Subcutaneous abdominal adipose tissue (tissue), 5 donors: ENCODE data around the gene UBA1.

Experiments
- H3K27ac ChIP-seq: one replicate; pipeline ENCODE4 v1.7.0; 2013; ENCODE audit warnings: low read depth, mild to moderate bottlenecking, inconsistent platforms, low read length, moderate library complexity
- H3K27me3 ChIP-seq, 5 donors: one replicate each; pipeline ENCODE4 v1.7.0; 2013; ENCODE audit warnings: low read length in 5 of 5, inconsistent platforms in 1 of 5; ENCODE audit not compliant: control insufficient read depth in 5 of 5, insufficient read depth in 4 of 5
- H3K36me3 ChIP-seq, 5 donors: one replicate each; pipeline ENCODE4 v1.7.0; 2013; ENCODE audit warnings: low read length in 5 of 5; ENCODE audit not compliant: control insufficient read depth in 5 of 5, insufficient read depth in 5 of 5
- H3K4me1 ChIP-seq, 5 donors: one replicate each; pipeline ENCODE4 v1.7.0; 2013; ENCODE audit warnings: low read length in 5 of 5, mild to moderate bottlenecking in 3 of 5, moderate library complexity in 1 of 5; ENCODE audit not compliant: control insufficient read depth in 5 of 5, insufficient read depth in 5 of 5
- H3K4me3 ChIP-seq, 5 donors: one replicate each; pipeline ENCODE4 v1.7.0; 2013; ENCODE audit warnings: low read length in 5 of 5, low read depth in 1 of 5
- H3K9ac ChIP-seq, 5 donors: one replicate each; pipeline ENCODE4 v1.7.0; 2013; ENCODE audit warnings: low read length in 5 of 5, mild to moderate bottlenecking in 4 of 5, moderate library complexity in 3 of 5
- H3K9me3 ChIP-seq, 5 donors: one replicate each; pipeline ENCODE4 v1.7.0; 2013; ENCODE audit warnings: low read length in 5 of 5; ENCODE audit not compliant: control insufficient read depth in 5 of 5
- donor health status: healthy.
- donor health status: healthy.
- donor health status: healthy.
- donor health status: healthy.
- donor health status: healthy.

Gene UBA1

DNA sequence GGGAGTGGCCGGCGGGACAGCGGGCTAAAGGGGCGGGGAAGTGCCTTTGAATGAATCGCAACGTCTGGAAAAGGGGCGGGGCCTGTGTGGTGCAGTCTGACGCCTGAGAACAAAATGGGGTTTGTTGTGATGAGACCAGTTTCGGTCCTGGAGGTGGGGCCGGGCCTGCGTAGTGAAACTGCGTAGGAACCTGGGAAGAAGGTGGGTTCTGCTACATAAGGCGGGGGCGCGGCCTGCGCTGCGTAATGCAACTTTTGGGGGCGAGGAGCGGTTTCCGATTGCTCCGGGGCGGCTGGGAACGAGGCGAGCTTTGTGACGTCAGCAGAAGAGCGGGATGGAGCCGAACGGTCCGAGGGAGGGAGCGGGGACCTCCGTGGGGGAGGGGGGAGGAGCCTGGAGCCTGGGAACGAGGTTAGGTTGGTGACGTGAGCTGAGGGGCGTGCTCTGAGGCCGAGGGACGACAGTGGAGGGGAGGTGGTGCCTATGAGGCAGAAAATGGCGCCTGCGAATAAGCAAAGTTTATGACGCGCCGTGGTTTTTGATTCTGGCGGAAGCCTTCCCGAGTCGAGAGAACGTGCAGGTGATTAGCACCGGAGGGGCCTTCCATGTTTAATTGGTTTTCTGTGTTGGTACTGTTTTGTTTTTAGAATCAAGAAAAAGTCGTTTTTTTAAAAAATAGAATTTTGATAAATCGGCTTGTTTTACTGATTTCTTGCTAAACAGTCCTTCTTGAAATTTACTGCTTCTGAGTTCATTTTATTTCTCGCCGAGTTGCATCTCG is 39.9 kb downstream of the UBA1 start:
- Histone ChIP-seq H3K27me3 (peaks cover 0 to 13% (median 4%) of the 10 kb centered on the region in 5 donors), H3K4me1 (peaks cover 3 to 13% (median 10%) of the 10 kb centered on the region in 5 donors), H3K9me3 (no peaks in the 10 kb centered on the region), H3K9ac (peak overlapping the region; percentile 40 to 89 (median 78)), H3K4me3 (peak overlapping the region; percentile 62 to 79 (median 72)), H3K27ac (peak overlapping the region; percentile 88), H3K36me3 (peaks cover 0 to 9% (median 5%) of the 10 kb centered on the region in 5 donors)

DNA sequence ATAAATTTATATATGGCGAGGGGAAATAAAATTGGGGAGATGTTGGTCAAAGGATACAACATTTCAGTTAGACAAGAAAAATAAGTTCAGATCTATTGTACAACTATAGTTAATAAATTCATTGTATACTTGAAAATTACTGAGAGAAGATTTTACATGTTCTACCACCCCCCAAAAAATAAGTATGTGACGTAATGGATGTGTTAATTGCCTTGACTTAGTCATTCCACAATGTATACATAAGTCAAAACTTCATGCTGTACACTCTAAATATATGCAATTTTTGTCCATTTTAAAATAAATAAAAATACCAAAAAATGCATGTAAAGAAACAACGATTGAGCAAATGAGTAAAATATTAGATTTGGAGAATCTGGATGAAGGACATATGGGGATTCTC is 41.0 kb downstream of the UBA1 start:
- Histone ChIP-seq H3K4me3 (peak overlapping the region in 3 of 5 donors; percentile 62 to 76 (median 72)), H3K36me3 (peaks cover 0 to 4% (median 0%) of the 10 kb centered on the region in 5 donors), H3K9me3 (no peaks in the 10 kb centered on the region), H3K27ac (peak overlapping the region; percentile 88), H3K9ac (peak overlapping the region in 3 of 5 donors; percentile 40 to 86 (median 69)), H3K4me1 (peaks cover 3 to 13% (median 10%) of the 10 kb centered on the region in 5 donors), H3K27me3 (peaks cover 0 to 17% (median 10%) of the 10 kb centered on the region in 5 donors)

DNA sequence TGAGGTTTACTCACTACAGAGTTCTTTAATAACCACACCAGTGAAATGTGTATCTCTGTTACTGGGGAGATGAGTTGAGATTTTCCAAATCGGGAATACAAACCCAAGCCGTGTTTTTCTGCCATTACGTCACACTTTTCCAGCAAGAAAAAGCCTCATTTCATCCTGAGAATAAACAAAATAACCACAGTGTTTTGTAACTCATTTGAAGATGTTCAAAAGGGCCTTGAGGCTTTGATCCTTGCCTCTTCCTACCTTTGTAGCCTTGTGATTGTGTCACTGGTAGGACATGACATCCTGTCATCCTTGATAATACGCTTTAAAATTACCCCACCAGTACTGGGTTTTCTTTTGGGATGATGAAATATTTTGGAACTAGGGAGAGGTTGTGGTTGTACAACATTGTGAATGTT is 42.1 kb downstream of the UBA1 start:
- H3K27ac ChIP-seq = peak overlapping the region; percentile 88
- H3K9me3 ChIP-seq = no peaks in the 10 kb centered on the region
- H3K27me3 ChIP-seq = peaks cover 0 to 19% (median 15%) of the 10 kb centered on the region in 5 donors
- peaks cover 0 to 15% (median 11%) of the 10 kb centered on the region in 5 donors for H3K36me3 ChIP-seq
- no peak overlapping the region for H3K4me3 ChIP-seq
- H3K4me1 ChIP-seq = peaks cover 3 to 13% (median 10%) of the 10 kb centered on the region in 5 donors
- no peak overlapping the region for H3K9ac ChIP-seq

DNA sequence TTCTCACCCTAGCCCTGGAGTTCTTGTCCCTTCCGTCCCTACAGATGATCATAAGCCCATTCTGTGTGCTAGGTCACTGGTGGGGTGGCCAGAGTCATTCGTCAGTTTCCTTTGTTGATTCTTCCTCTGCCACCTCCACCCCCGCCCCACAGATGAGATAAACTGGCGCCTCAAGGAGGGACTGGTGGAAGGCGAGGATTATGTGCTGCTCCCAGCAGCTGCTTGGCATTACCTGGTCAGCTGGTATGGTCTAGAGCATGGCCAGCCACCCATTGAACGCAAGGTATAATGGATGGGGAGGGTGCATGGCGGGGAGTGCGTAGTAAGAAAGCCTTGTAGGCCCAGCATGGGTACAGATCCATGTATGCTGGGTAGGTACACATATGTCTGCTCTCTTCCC is 45.6 kb downstream of the UBA1 start:
- H3K27me3 ChIP-seq = peaks cover 0 to 20% (median 16%) of the 10 kb centered on the region in 5 donors
- H3K4me3 ChIP-seq = no peak overlapping the region
- H3K27ac ChIP-seq = no peak overlapping the region
- H3K9ac ChIP-seq = no peak overlapping the region
- H3K4me1 ChIP-seq = peaks cover 0 to 4% (median 3%) of the 10 kb centered on the region in 5 donors
- H3K9me3 ChIP-seq = no peaks in the 10 kb centered on the region
- peaks cover 0 to 42% (median 38%) of the 10 kb centered on the region in 5 donors for H3K36me3 ChIP-seq

DNA sequence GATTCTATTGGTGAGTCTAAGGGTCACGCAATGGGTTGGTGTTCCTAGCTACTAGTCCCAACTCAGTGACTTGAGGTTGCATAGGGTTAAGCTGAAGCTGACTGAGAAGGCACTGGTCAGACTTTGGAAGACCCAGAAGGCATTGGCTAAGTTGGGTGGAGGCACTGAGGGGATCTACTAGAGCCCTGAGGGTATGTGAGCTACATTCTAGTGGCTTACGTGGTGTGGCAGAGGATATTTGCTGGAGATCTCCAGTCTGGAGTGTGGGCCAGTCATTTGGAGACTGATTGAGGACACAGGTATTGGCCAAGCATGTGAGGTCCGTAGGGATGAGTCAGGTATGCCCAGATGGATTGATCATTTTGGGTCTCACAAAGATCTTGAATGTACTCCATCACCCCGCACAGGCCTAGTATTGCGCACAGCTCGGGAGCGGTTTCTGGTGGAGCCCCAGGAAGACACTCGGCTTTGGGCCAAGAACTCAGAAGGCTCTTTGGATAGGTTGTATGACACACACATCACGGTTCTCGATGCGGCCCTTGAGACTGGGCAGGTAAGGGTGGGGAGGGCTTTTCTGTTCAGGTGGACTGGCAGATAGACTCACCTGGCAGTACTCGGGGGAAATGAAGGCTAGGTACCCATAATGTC is 46.4 kb downstream of the UBA1 start:
- H3K9me3 ChIP-seq = no peaks in the 10 kb centered on the region
- H3K36me3 ChIP-seq = peaks cover 0 to 51% (median 44%) of the 10 kb centered on the region in 5 donors
- H3K27ac ChIP-seq = no peak overlapping the region
- no peak overlapping the region for H3K4me3 ChIP-seq
- no peak overlapping the region for H3K9ac ChIP-seq
- peaks cover 0 to 4% (median 0%) of the 10 kb centered on the region in 5 donors for H3K4me1 ChIP-seq
- H3K27me3 ChIP-seq = peaks cover 0 to 24% (median 20%) of the 10 kb centered on the region in 5 donors

DNA sequence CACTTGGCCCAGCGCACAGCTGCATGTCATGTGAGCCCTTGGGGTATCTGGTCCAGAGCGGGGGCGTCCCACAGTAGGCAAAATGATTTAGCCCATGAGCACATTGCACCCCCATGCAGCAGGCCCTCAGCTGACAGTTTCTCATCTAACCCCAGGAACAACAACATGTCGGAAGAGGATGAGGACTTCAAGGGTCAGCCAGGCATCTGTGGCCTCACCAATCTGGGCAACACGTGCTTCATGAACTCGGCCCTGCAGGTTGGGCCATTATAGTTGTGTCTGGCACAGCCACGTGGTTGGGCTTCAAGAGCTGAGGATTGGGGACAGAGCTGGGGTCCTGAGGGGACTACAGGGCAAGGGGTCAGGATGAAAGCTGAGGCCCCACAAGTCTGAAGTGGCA is 47.0 kb downstream of the UBA1 start:
- no peaks in the 10 kb centered on the region for H3K4me1 ChIP-seq
- no peak overlapping the region for H3K27ac ChIP-seq
- no peaks in the 10 kb centered on the region for H3K9me3 ChIP-seq
- no peak overlapping the region for H3K9ac ChIP-seq
- no peak overlapping the region for H3K4me3 ChIP-seq
- peaks cover 0 to 24% (median 20%) of the 10 kb centered on the region in 5 donors for H3K27me3 ChIP-seq
- peaks cover 0 to 57% (median 46%) of the 10 kb centered on the region in 5 donors for H3K36me3 ChIP-seq

DNA sequence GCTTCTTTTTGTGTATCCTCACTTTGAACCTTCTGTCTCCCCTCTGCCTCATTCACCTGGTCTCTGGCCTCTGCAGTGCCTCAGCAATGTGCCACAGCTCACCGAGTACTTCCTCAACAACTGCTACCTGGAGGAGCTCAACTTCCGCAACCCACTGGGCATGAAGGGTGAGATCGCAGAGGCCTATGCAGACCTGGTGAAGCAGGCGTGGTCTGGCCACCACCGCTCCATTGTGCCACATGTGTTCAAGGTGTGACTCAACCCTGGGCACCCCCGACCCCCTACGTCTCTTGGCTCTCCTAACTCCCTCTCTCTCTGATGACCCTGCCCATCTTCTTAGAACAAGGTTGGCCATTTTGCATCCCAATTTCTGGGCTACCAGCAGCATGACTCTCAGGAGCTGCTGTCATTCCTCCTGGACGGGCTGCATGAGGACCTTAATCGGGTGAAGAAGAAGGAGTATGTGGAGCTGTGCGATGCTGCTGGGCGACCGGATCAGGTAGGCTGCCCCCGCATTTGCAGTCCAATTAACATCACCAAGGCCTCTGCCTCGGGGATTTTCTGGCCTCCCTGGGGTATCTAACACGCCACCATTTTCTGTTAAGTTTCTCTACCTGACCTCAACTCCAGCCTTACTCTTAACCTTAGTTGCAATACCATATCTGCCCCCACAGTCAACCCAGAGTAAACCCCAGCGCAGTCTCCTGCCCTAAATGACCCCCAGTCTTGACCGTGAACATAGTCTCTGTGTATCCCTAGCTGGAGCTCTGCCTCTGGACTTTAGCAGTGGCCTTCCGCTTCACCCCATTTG is 47.8 kb downstream of the UBA1 start:
- Histone ChIP-seq H3K27me3 (peaks cover 0 to 24% (median 20%) of the 10 kb centered on the region in 5 donors), H3K36me3 (peaks cover 5 to 61% (median 50%) of the 10 kb centered on the region in 5 donors), H3K4me1 (no peaks in the 10 kb centered on the region), H3K4me3 (no peak overlapping the region), H3K9ac (no peak overlapping the region), H3K9me3 (no peaks in the 10 kb centered on the region), H3K27ac (no peak overlapping the region)

DNA sequence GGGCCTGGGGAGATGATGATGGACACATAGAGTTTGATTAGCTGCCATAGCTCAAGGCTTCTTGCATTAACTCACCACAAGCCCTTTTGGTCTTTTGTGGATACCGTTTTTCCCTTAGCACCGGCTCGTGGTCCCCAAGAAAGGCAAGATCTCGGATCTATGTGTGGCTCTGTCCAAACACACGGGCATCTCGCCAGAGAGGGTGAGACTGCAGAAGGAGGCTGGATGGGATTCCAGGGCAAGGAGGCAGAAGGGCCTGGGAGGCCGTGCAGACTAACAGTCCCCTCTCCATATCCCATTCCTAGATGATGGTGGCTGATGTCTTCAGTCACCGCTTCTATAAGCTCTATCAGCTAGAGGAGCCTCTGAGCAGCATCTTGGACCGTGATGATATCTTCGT is 48.7 kb downstream of the UBA1 start:
- H3K9ac ChIP-seq = no peak overlapping the region
- H3K4me1 ChIP-seq = no peaks in the 10 kb centered on the region
- H3K36me3 ChIP-seq = peaks cover 5 to 64% (median 53%) of the 10 kb centered on the region in 5 donors
- no peak overlapping the region for H3K27ac ChIP-seq
- H3K27me3 ChIP-seq = peaks cover 0 to 25% (median 24%) of the 10 kb centered on the region in 5 donors
- H3K9me3 ChIP-seq = no peaks in the 10 kb centered on the region
- no peak overlapping the region for H3K4me3 ChIP-seq

DNA sequence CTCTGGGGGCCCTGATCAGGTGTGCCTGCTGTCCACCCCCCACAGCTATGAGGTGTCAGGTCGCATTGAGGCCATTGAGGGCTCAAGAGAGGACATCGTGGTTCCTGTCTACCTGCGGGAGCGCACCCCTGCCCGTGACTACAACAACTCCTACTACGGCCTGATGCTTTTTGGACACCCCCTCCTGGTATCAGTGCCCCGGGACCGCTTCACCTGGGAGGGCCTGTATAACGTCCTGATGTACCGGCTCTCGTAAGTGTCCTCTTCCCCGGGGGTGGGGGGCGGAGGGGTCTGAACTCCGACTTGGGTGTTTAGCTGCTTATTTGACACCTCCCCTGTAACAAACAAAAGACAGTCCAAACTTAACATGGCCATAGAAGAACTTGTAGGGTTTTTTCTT is 49.7 kb downstream of the UBA1 start:
- Histone ChIP-seq H3K27me3 (peaks cover 0 to 28% (median 24%) of the 10 kb centered on the region in 5 donors), H3K4me3 (no peak overlapping the region), H3K27ac (no peak overlapping the region), H3K4me1 (no peaks in the 10 kb centered on the region), H3K9ac (no peak overlapping the region), H3K9me3 (peaks cover 0 to 2% (median 0%) of the 10 kb centered on the region in 5 donors), H3K36me3 (peaks cover 5 to 74% (median 56%) of the 10 kb centered on the region in 5 donors)
